HG02852 (cell line): Measurements from ENCODE around the gene ZNF668.
A peak's percentile ranks its signal among the peaks of the same experiment; 100 is the strongest.
"Not testable (repeated sequence)": the region's sequence is repeated elsewhere in the genome, so short reads cannot be mapped to it uniquely, and the experiment has no call there.

Experiments
- ATAC-seq: cut with Tn5 transposase; IDR thresholded peaks from one replicate; pipeline ENCODE4 v1.9.1; 2021; ENCODE audit warnings: mild to moderate bottlenecking, moderate library complexity; ENCODE audit not compliant: unreplicated experiment

Gene ZNF668

DNA sequence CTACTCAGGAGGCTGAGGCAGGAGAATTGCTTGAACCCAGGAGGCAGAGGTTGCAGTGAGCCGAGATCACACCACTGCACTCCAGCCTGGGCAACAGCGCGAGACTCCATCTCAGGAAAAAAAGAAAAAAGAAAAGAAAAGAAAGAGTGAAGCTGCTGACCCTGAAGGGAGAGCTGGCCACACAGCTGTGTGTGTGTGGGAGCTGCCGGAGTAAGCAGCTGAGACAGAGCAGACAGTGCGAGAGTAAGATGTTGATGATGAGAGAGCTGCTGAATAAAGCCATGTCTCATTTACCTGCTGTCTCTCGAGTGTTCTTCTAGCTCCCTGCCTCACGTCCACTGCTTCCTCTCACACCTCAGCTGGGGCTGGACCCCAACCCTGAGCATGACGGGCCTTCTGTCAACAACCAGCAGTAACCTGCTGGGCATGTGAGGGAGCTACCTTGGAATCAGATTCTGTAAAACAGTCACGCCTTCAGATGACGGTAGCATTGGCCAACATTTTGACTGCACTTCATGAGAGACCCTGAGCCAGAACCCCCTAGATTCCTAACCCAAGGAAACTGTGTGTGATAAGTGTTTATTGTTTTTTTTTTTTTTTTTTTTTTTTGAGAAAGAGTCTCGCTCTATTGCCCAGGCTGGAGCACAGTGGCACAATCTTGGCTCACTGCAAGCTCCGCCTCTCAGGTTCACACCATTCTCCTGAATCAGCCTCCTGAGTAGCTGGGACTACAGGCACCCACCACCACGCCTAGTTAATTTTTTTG is 27.0 kb upstream of the ZNF668 start:
- ATAC-seq: not testable (repeated sequence)

DNA sequence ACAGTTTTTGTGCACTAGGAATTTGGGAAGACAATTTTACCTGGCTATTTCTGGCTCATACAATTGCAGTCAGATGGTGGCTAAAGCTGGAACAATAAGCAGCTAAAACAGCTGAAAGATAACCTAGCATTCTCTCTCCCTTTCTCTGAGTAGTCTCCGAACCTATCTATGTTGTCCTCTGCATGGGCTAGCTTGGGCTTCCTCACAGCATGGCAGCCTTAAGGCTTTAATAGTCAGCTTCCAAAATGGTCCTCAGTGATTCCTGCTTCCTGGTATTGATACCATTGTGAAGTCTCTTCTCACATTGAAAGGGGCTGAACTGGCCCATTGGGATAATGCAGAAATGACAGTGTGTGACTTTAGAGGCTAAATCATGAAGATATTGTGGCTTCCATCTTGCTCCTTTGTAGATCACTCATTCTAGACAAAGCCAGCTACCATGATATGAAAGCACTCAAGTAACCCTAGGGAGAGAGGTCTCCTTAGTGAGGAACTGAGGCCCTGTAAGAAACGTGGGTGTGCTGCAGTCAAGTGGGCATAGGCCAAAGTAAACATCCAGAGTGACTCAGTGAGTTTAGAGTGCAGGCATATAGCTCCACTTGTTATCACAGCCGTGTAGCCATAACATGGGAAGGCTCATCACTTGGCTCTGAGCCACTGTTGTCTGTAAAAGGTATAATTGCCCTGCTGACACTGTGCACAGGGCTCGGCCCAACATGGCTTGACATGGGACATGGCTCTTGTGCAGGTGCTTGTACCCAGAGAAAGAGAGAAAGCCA is 26.0 kb upstream of the ZNF668 start:
- ATAC-seq: no peak

DNA sequence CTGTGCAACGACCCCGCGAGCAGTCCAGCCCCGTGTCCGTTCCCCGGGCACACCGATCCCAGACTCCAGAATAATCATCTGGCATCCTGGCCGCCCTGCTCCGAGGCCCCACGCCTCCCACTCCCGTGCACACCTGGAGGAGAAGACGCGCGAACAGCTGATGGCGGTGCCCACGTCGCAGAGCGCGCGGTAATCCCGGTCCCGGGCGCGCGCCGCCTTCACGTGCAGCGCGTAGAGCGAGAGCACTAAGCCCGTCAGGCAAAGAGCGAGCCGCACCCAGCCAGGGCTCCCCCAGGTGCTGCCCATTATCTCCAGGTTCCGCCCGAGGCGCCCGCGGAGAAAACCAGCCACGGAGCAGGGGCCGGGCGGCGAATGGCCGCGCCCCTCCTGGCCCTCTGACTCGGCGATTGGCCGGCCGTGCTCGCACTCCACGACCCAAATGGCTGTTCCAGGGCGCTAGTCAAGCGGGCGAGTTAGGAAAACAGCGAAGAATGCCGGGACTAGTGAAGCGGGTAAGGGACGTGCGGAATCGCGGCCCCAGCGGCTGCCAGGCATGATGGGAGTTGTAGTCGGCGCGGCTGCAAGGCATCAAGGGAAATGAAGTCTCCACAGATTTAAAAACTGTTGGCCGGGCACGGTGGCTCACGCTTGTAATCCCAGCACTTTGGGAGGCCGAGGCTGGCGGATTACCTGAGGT is 20.5 kb upstream of the ZNF668 start, which contains the start of gene VKORC1:
Gene VKORC1, minus strand, starts transcription at position 374 of the 697 bp plus-strand sequence. Its CDS starts 68 bp downstream, at position 306.
- peak; percentile 83 for ATAC-seq

DNA sequence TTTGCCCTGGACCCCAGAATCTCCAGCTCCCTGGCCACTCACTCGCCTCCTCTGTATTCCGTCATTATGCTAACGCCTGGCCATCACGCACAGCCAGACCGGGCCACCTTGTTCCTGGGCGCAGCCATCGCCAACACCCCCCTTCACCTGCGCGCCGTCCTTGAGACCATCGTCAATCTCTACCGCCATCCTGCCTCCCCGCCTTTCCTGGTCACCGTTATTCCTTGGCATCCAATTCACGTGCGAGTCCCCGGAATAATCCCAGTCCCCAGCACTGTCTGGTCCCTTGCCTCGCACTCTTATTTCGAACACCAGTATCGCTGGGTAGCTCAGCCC is 20.0 kb upstream of the ZNF668 start:
- ATAC-seq: no peak

DNA sequence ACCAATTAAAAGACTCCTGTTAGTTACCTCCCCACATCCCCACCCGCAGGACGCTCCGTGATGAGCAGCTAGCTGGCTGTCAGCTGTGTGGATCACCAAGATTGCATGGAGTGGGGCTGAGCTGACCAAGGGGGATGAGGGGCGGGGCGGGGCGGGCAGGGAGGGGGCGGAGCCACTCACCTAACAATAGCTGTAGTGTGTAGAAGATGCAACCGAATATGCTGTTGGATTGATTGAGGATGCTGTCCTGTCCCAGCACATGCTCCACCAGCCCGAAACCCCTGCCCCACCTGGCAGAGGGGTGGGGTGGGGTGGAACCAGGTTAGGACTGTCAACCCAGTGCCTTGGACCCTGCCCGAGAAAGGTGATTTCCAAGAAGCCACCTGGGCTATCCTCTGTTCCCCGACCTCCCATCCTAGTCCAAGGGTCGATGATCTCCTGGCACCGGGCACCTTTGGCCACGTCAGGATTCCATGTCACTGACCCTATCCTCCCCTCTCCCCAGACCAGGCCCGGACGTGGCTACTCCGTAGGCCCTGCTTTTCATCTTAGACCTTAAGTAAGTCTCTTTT is 19.2 kb upstream of the ZNF668 start:
- no peak for ATAC-seq

DNA sequence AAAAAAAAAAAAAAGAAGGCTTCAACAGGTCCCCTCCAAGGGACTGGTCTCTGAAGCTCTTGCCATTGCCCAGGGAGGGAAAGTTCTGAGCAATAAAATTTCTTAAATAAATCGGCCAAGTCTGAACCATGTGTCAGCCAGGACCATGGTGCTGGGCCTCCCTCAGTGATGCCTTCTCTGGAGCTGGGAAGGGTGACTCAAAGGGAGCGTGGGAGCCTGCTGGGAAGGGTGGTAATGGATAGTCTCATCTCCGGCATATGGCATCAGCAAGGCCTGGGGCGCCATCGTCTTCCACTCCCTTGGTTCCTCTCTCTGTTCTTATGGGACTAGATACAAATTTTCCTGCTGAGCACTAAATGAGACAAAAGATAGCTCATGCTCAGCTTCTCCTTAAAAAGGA is 18.3 kb upstream of the ZNF668 start:
- no peak for ATAC-seq

DNA sequence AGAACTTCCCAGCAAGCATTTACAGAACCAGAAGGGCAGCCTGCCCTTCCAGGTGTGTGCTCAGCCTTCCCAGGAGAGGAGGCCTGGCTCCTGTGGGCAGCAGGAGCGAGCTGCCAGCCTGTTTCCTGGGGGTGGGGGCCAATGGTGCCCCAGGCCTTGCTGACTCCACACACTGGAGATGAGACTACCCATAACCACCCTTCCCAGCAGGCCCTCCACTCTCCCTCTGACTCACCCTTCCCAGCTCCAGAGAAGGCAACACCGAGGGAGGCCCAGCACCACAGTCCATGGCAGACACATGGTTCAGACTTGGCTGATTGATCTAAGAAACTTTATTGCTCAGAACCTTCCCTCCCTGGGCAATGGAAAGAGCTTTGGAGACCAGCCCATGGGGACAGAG is 16.5 kb upstream of the ZNF668 start:
- no peak for ATAC-seq

DNA sequence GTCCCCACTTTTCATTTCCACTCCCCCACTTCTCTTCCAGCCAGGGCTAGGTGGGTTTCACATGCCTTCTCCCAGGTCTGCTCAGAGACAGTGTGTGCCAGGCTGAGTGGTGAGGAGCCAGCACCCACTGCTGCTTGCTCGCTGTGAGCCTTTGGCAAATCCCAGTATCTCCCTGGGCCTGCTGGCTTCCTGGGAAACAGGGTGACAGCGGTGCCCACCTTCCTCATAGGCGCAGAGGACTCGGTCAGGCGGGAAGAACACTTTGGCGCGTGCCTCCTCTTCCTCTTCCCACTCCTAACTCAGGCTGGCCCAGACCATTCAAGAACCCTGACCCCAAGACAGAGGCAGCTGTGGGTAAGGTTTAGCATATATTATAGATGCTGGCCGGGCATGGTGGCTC is 15.2 kb upstream of the ZNF668 start:
- no peak for ATAC-seq

DNA sequence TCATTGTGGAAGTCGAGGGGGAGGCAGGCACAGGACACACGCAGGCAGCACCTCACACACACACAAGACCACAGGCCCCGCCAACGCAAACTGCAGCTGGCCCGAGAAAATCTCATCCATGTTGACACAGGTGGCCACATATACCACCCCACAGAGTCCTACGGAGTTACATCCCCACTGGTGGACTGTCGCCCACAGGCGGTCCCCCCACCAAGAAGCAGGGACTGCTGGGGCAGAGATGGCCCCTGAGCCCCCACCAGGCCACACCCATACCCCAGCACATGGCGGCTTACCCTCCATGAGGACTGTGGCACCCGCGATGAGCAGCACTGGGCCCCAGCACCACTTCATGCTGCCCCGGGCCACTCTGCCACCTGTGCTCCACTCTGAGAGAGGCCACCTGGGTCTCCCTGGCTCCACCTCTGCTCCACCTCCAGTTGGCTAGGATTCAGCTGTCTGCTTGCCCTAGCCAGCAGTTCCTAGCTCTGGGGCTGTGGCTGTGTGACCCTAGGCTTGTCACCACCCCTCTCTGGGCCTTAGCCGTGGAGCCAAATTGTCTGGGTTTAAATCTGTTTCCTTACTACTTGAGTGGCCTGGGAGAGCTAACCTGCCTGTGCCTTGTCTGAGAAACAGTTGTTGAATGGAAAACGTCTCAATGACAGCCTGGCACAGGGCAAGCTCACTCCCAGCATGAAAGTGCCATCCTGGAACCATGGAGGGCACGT is 14.6 kb upstream of the ZNF668 start, which contains the start of gene PRSS53:
Gene PRSS53, minus strand, starts transcription at position 485 of the 725 bp plus-strand sequence. Its CDS starts 134 bp downstream, at position 351.
- ATAC-seq: no peak

DNA sequence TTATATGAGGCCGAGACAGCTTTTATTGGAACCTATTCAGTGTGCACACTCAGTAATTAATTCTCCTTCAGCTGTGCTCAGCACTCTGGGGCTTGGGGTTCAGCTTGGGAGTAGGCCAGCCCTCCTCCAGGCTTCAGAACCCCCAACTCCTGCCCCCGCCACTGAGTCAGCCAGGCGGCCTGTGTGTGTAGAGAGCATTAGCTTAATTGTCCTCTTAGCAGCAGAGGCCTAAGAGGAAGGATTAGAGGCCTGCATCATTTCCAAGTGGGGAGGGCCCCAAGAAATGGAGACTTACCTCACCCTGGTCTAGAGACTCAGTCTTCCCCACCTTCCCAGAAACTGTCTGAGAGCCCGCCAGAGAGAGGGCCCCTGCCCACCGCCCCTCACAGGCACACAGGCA is 13.9 kb upstream of the ZNF668 start:
- ATAC-seq: no peak

DNA sequence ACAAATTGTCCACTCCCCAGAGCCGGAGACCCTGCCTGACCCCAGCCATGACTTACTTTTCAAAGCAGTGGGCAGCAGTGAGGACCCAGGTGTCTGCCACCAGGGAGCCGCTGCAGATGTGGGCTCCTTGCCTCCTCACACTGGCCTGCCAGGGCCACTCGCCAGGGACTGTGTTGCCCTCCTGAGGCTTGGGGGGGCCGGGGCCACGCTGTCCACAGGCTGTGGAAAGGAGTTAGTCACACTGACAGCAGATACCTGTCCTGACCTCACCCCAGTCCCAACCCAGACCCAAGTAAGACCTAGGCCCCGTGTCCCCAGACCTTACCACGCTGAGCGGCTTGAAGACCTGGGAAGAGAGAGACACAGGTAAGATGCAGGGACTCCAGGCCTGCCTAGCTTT is 13.4 kb upstream of the ZNF668 start:
- ATAC-seq: no peak

DNA sequence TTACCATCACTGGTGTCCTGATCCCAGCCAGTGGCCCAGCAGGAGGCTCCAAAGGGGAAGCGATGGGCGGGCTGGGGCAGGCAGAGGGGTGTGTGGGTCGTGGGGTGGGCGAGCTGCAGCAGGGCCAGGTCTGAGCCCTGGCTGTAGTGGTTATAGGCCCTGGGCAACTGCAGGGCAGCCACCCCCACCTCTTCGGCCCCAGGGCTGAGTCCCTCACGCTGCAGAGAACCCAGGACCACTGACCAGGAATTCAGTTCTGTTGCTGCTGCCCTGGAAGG is 12.5 kb upstream of the ZNF668 start:
- no peak for ATAC-seq

DNA sequence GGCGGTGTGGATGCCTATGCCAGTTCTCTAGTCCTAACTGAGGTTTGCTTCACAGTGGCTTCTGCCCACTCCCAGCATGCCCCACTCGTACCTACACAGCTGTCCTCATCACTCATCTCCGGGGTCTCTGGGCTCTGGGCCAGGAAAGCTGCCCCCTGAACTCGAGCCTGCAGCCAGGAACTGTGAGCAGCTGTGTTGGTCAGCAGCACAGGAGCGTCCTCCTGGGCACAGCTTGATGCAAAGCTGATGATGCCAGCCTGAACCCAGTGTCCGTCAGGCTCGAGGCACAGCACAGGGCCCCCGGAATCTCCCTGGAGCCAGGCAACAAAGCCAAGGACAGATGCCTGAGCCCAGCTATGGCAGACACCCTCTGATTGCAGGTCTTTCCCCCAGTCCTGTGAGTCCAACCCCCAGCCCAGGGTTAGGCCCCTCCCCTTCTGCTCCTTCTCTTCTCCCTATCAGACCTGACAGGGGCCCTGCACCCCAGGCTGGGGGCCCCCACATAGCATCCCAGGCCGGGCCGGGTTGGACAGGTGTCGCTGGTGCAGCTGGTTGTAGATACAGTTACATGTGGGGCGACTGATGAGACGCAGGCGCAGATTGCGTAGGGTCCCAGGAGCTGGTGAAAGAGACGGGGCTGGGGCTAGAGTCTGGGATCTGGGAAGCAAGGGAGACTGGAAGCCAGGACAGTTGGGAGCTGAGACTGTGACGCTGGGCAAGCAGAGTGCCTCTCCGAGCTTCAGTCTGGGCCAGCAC is 12.0 kb upstream of the ZNF668 start:
- ATAC-seq: no peak

DNA sequence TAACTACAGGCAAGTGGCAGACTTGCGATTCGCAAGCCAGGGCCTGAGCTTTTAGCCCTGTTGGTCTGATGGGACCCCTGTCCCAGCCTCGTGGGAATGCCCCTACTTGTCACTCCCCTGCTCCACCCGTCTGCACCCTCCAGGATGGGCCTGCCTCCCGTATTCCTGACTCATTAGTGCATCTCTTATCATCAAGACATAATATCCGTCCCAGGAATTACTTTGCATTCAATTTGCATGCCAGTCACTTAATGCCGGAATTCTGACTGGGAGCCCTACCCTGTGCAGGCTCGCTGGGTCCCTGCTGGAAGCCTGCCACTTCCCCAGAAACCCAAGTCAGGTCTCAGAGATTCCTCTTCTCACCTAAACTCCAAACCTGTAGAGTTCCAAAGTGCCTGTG is 11.4 kb upstream of the ZNF668 start:
- ATAC-seq: no peak

DNA sequence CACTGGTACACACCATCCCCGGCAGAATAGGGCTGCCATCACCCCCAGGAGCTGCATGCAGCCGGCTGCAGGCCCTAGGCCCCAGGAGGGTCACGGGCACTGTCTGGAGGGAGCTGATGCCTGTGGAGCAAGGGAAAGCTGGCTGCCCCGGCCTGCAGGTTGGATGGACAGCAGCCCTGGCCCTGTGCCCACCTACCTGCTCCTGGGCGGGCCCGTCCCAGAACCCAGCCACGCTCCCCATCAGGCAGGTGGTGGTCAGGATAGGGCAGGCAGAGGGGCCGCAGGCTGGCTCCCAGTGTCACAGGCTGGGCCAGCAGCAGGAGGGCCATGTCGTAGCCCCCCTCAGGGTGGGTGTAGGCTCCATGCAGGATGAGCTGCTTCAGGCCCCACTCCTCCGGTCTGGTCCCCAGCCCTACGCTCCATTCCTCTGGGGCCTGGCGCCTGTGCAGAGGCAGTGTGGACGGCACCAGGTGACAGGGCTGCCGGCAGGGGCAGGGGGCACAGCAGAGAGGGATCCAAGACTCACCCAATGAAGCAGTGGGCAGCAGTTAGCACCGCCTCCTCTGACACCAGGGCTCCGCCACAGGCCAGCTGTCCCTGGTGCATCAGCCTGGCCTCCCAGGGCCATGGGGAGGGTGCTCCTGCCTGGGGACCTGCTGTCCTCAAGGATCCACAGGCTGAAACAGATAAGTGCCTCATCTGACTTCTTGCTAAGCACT is 10.7 kb upstream of the ZNF668 start:
- no peak for ATAC-seq

DNA sequence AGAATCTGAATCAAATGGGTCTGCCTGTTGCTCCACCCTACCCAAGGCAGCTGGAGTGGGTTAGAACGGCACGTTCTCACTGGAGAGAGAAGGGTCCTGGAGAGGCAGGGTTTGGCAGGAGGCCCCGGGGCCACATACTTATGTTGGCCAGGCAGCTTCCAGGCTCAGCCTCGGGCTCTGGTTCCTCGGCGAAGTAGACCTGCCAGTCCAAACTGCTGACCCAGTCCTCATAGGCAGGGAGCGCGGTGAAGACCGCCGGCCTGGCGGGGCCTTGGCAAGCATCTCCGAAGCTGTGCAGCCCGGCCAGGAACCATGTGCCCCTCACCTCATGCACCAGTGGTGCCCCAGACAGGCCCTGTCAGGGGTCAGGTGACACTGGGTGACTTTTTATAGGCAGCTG is 9.9 kb upstream of the ZNF668 start:
- ATAC-seq: no peak

DNA sequence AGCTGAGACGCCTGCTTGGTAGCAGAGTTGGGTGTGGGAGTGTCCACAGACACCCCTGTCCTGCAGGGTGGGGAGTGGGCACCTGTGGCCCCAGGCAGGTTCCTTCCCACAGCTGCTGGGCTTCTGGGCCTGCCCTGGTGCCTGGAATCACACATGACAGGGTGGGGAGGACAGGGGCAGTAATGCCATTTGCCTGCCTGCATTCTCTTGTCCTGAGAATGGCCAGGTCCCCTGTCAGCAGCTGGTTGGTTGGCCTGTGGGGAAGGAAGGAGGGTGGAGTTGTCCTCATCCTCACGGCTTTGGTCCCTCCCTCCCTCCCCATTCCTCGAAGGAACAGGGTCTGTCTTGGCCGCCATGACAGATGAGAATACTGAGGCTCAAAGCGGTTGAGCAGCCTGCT is 9.5 kb upstream of the ZNF668 start:
- ATAC-seq: no peak

DNA sequence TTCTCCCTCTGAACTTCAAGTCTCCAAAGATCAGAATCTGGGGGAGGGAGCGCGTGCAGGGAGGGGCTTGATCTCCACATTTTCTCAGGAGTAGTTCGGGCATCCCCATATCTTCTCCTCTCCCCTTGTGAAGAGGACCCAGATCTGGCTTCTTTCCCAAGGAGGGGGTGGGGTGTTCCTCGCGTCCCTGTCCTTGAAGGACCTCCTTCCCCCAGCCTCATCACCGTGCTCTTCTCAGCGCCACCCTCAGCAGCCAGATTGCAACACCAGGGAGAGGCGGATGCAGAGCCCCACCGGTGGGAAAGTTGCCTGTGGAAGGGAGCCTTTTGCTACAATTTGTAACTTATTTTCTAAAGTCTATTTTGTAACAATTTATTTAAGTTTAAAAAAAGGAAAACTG is 9.0 kb upstream of the ZNF668 start:
- ATAC-seq: no peak

DNA sequence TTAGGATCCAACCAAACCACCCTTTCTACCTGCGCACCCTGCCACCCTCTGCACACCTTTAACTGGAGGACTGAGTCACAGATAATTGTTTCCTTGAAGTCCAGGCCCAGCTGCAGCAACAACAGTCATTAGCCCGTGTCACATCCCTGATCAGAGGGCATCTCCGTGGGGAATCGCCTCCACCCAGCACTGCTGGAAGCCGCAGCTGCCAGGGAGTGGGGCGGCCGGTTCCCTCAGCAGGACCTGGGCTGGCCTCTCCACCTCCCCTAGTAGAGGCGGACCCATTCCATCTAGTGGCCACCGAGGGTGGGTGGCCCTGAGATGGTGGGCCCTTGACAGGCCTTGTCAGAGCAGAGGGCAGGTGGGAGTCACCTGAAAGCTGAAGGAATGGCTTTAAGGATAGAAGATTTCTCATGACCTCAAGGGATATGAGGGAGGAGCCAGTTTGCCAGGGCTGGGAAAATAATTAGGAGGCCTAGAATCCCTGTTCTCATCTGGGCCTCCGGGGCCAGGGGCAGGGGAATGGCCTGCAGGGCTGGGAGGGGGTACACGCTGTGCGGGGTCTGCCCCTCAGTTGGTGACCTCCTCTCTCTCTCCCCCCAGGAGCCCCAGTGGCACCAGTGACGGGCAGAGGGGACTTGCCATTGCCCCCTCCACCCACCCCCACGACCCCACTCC is 8.5 kb upstream of the ZNF668 start:
- no peak for ATAC-seq
